ENCODE results near the gene DAB2IP. TPM values are rescaled to one million over a fixed set of nuclear protein-coding genes. Genes with fewer than 3 reads are reported as not detected.

The DAB2IP gene
- total and polyA plus RNA-seq, 2 experiments from 2014 or later: 8.9 to 42.8 TPM

- Histone ChIP-seq H2AFZ (peak overlapping the region; percentile 80; the same call in 1 of the 2 replicates), H3K27me3 (ENCODE audit: insufficient read depth) (no peaks in the 10 kb centered on the region; the same call in 1 of the 2 replicates), H3K36me3 (ENCODE audit: insufficient read depth) (no peaks in the 10 kb centered on the region), H3F3A (replicated peaks; ENCODE audit: low read depth) (0 out of 2 replicates have a peak, but pooled peaks cover 16% of the 10 kb centered on the region), H3K27ac (ENCODE audit: low read depth) (no peak overlapping the region), H3K4me1 (ENCODE audit: insufficient read depth) (peaks cover 24% of the 10 kb centered on the region), H3K4me3 (no peak overlapping the region), H3K4me2 (no peak overlapping the region), H4K20me1 (replicated peaks; ENCODE audit: insufficient read depth) (no peaks in the 10 kb centered on the region), H3K79me2 (replicated peaks; ENCODE audit: insufficient read depth) (no peaks in the 10 kb centered on the region), H3K9me2 (ENCODE audit: insufficient read depth) (no peaks in the 10 kb centered on the region)
- Mint-ChIP-seq H3K27me3 (ENCODE audit: insufficient read depth, low read depth, poor library complexity) (peaks cover 34% of the 10 kb centered on the region), H3K9me3 (no peaks in the 10 kb centered on the region), H3K27ac (no peak overlapping the region), H3K4me3 (no peak overlapping the region), H3K4me1 (peaks cover 67% of the 10 kb centered on the region), H3K36me3 (ENCODE audit: low read depth) (no peaks in the 10 kb centered on the region)
- TF ChIP-seq ZNF331 (CRISPR knock-in tag; IDR thresholded peaks at IDR 0.05; ENCODE audit: low read depth) (no peak), STAT1 (IDR thresholded peaks at IDR 0.05; ENCODE audit: unreplicated experiment) (no peak), EZH2 (IDR thresholded peaks at IDR 0.05; ENCODE audit: low read depth, unreplicated experiment) (no peak)
- DNase-seq (ENCODE audit: low spot score) (no peak), ATAC-seq (no peak)
Measured at GRCh38 chr9:121815546-121816448, 164.4 kb downstream of the DAB2IP start.

- peaks cover 34% of the 10 kb centered on the region for H3K27me3 Mint-ChIP-seq (ENCODE audit: insufficient read depth, low read depth, poor library complexity)
- Histone ChIP-seq H3K27ac (ENCODE audit: low read depth) (no peak overlapping the region), H3F3A (replicated peaks; ENCODE audit: low read depth) (0 out of 2 replicates have a peak, but pooled peaks cover 16% of the 10 kb centered on the region), H3K79me2 (replicated peaks; ENCODE audit: insufficient read depth) (no peaks in the 10 kb centered on the region), H3K27me3 (ENCODE audit: insufficient read depth) (no peaks in the 10 kb centered on the region; the same call in 1 of the 2 replicates), H2AFZ (peak overlapping the region; percentile 80; the same call in 1 of the 2 replicates), H3K9me2 (ENCODE audit: insufficient read depth) (no peaks in the 10 kb centered on the region), H3K36me3 (ENCODE audit: insufficient read depth) (no peaks in the 10 kb centered on the region), H4K20me1 (replicated peaks; ENCODE audit: insufficient read depth) (no peaks in the 10 kb centered on the region), H3K4me2 (no peak overlapping the region), H3K4me3 (no peak overlapping the region), H3K4me1 (ENCODE audit: insufficient read depth) (peaks cover 24% of the 10 kb centered on the region)
- DNase-seq (ENCODE audit: low spot score) (no peak), ATAC-seq (no peak)
- H3K36me3 Mint-ChIP-seq (ENCODE audit: low read depth): no peaks in the 10 kb centered on the region
- H3K9me3 Mint-ChIP-seq: no peaks in the 10 kb centered on the region
- no peak overlapping the region for H3K4me3 Mint-ChIP-seq
- H3K4me1 Mint-ChIP-seq: peaks cover 70% of the 10 kb centered on the region
- no peak overlapping the region for H3K27ac Mint-ChIP-seq
- TF ChIP-seq ZNF462 (CRISPR knock-in tag; IDR thresholded peaks at IDR 0.05) (no peak), JUNB (IDR thresholded peaks at IDR 0.05; ENCODE audit: unreplicated experiment) (no peak), POLR2AphosphoS5 (IDR thresholded peaks at IDR 0.05; ENCODE audit: low read depth) (no peak), STAT1 (IDR thresholded peaks at IDR 0.05; ENCODE audit: unreplicated experiment) (no peak), EZH2phosphoT487 (IDR thresholded peaks at IDR 0.05; ENCODE audit: unreplicated experiment) (no peak), NANOG (IDR thresholded peaks at IDR 0.05; ENCODE audit: borderline replicate concordance) (no peak), ZNF114 (CRISPR knock-in tag; IDR thresholded peaks at IDR 0.05) (no peak), CREB1 (CRISPR knock-in tag; IDR thresholded peaks at IDR 0.05; ENCODE audit: low read depth) (no peak), ZNF331 (CRISPR knock-in tag; IDR thresholded peaks at IDR 0.05; ENCODE audit: low read depth) (no peak)
- TF ChIP-seq, protein P1, sequence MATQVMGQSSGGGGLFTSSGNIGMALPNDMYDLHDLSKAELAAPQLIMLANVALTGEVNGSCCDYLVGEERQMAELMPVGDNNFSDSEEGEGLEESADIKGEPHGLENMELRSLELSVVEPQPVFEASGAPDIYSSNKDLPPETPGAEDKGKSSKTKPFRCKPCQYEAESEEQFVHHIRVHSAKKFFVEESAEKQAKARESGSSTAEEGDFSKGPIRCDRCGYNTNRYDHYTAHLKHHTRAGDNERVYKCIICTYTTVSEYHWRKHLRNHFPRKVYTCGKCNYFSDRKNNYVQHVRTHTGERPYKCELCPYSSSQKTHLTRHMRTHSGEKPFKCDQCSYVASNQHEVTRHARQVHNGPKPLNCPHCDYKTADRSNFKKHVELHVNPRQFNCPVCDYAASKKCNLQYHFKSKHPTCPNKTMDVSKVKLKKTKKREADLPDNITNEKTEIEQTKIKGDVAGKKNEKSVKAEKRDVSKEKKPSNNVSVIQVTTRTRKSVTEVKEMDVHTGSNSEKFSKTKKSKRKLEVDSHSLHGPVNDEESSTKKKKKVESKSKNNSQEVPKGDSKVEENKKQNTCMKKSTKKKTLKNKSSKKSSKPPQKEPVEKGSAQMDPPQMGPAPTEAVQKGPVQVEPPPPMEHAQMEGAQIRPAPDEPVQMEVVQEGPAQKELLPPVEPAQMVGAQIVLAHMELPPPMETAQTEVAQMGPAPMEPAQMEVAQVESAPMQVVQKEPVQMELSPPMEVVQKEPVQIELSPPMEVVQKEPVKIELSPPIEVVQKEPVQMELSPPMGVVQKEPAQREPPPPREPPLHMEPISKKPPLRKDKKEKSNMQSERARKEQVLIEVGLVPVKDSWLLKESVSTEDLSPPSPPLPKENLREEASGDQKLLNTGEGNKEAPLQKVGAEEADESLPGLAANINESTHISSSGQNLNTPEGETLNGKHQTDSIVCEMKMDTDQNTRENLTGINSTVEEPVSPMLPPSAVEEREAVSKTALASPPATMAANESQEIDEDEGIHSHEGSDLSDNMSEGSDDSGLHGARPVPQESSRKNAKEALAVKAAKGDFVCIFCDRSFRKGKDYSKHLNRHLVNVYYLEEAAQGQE (IDR thresholded peaks at IDR 0.05; ENCODE audit: unreplicated experiment): no peak
Measured at GRCh38 chr9:121816449-121816817, 165.0 kb downstream of the DAB2IP start.

Data from GM23338 (cell line).